Measurements from ENCODE around the gene GABRB1.

DNA sequence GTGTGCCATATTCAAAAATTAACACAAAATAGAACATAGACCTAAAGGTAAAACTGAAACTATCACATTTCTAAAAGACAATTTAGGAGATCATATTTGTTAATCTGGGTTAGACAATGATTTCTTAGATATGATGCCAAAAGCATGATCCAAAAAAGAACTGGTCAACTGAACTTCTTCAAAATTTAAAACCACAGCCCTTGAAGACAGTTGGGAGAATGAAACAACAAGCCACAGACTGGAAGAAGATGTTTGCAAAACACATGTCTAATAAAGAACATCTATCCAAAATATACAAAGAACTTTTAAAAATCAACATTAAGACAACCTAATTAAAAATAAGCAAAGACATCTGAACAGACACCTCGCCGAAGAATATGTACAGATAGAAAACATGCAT lies 412.7 kb downstream of the GABRB1 start:
- TF ChIP-seq, protein P1, sequence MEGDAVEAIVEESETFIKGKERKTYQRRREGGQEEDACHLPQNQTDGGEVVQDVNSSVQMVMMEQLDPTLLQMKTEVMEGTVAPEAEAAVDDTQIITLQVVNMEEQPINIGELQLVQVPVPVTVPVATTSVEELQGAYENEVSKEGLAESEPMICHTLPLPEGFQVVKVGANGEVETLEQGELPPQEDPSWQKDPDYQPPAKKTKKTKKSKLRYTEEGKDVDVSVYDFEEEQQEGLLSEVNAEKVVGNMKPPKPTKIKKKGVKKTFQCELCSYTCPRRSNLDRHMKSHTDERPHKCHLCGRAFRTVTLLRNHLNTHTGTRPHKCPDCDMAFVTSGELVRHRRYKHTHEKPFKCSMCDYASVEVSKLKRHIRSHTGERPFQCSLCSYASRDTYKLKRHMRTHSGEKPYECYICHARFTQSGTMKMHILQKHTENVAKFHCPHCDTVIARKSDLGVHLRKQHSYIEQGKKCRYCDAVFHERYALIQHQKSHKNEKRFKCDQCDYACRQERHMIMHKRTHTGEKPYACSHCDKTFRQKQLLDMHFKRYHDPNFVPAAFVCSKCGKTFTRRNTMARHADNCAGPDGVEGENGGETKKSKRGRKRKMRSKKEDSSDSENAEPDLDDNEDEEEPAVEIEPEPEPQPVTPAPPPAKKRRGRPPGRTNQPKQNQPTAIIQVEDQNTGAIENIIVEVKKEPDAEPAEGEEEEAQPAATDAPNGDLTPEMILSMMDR (IDR thresholded peaks at IDR 0.05; ENCODE audit: control extremely low read depth in 1 of 3, insufficient read depth in 1 of 3, low read depth in 1 of 3, low read length in 3 of 3), result no peak
- TF ChIP-seq KDM1A (IDR thresholded peaks at IDR 0.05; ENCODE audit: borderline replicate concordance, low read length) (no peak), POLR2AphosphoS5 (IDR thresholded peaks at IDR 0.05; ENCODE audit: low read depth, low read length) (no peak), SRF (IDR thresholded peaks at IDR 0.05; ENCODE audit: low read depth, low read length) (no peak), SIN3A (conservative IDR thresholded peaks at IDR 0.05 in 1 of 2, IDR thresholded peaks at IDR 0.05 in 1 of 2; ENCODE audit: low read depth in 1 of 2, low read length in 2 of 2) (no peak), GABPA (IDR thresholded peaks at IDR 0.05; ENCODE audit: borderline replicate concordance, insufficient read depth, low read length) (no peak), TCF12 (IDR thresholded peaks at IDR 0.05; ENCODE audit: low read depth, low read length) (no peak), SP1 (IDR thresholded peaks at IDR 0.05; ENCODE audit: low read depth, low read length) (no peak), GTF2F1 (IDR thresholded peaks at IDR 0.05; ENCODE audit: borderline replicate concordance, low read depth, low read length) (no peak), TEAD4 (IDR thresholded peaks at IDR 0.05; ENCODE audit: low read depth, low read length) (no peak)
- TF ChIP-seq, protein P2, sequence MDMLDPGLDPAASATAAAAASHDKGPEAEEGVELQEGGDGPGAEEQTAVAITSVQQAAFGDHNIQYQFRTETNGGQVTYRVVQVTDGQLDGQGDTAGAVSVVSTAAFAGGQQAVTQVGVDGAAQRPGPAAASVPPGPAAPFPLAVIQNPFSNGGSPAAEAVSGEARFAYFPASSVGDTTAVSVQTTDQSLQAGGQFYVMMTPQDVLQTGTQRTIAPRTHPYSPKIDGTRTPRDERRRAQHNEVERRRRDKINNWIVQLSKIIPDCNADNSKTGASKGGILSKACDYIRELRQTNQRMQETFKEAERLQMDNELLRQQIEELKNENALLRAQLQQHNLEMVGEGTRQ (IDR thresholded peaks at IDR 0.05; ENCODE audit: low read length), result no peak

All from H1 (cell line).